Fibroblast of lung (primary cell): ENCODE measurements around the gene DRC3. TPM values are rescaled to one million over a fixed set of nuclear protein-coding genes. Genes with fewer than 3 reads are reported as not detected.
A peak's percentile ranks its signal among the peaks of the same experiment; 100 is the strongest.

Source experiments
- DNase-seq, 2 donors: peaks; one replicate each; pipeline versions ENCODE4 v3.0.0 to v3.0.0-alpha.2; 2010; ENCODE audit warnings: low read depth in 2 of 2
- H2AFZ ChIP-seq: 2 replicates; pipeline ENCODE4 v1.5.1; 2012; ENCODE audit warnings: low read length, control low read depth, inconsistent platforms
- H3K27ac ChIP-seq: 2 replicates; pipeline ENCODE4 v1.5.1; 2011; ENCODE audit warnings: low read length, control low read depth; ENCODE audit not compliant: insufficient read depth
- H3K27me3 ChIP-seq: 2 replicates; pipeline ENCODE4 v1.5.1; 2011; ENCODE audit warnings: mild to moderate bottlenecking, low read length; ENCODE audit not compliant: control insufficient read depth, insufficient read depth
- H3K36me3 ChIP-seq: 2 replicates; pipeline ENCODE4 v1.5.1; 2011; ENCODE audit warnings: low read length; ENCODE audit not compliant: control insufficient read depth, insufficient read depth
- H3K4me1 ChIP-seq: 2 replicates; pipeline ENCODE4 v1.5.1; 2011; ENCODE audit warnings: low read length; ENCODE audit not compliant: control insufficient read depth, insufficient read depth; ENCODE audit errors: extremely low read depth
- H3K4me2 ChIP-seq: 2 replicates; pipeline ENCODE4 v1.5.1; 2011; ENCODE audit warnings: low read length, control low read depth; ENCODE audit not compliant: insufficient read depth; ENCODE audit errors: extremely low read depth
- H3K4me3 ChIP-seq, 4 experiments: fragments of 200-600 bp in 1 of 4; sonication (generic) in 1 of 4; replicated peaks in 1 of 4; 2 replicates each; pipeline ENCODE4 v1.5.1; 2011 to 2016; ENCODE audit warnings: low read length in 4 of 4, low read depth in 3 of 4, mild to moderate bottlenecking in 3 of 4, control low read depth in 2 of 4, inconsistent platforms in 1 of 4, mixed read lengths in 1 of 4; ENCODE audit not compliant: insufficient read depth in 1 of 4; ENCODE audit errors: control extremely low read depth in 1 of 4
- H3K79me2 ChIP-seq: 2 replicates; pipeline ENCODE4 v1.5.1; 2012; ENCODE audit warnings: mild to moderate bottlenecking, low read length, inconsistent platforms; ENCODE audit not compliant: control insufficient read depth, insufficient read depth
- H3K9ac ChIP-seq: 2 replicates; pipeline ENCODE4 v1.5.1; 2011; ENCODE audit warnings: mild to moderate bottlenecking, low read length, control low read depth; ENCODE audit not compliant: insufficient read depth
- H3K9me3 ChIP-seq: 2 replicates; pipeline ENCODE4 v1.5.1; 2012; ENCODE audit warnings: low read depth, low read length; ENCODE audit not compliant: control insufficient read depth, insufficient read depth
- H4K20me1 ChIP-seq: 2 replicates; pipeline ENCODE4 v1.5.1; 2011; ENCODE audit warnings: low read length; ENCODE audit not compliant: control insufficient read depth, insufficient read depth; ENCODE audit errors: extremely low read depth
- CTCF ChIP-seq, 2 donors: IDR thresholded peaks in 1 of 2; conservative IDR thresholded peaks in 1 of 2; 1 replicate in 1 of 2; 2 replicates in 1 of 2; pipeline ENCODE4 v1.5.1; 2011 to 2012; ENCODE audit warnings: low read length in 2 of 2, control low read depth in 1 of 2, inconsistent platforms in 1 of 2, low read depth in 1 of 2, mild to moderate bottlenecking in 1 of 2
- EZH2 ChIP-seq: IDR thresholded peaks from 2 replicates; pipeline ENCODE4 v1.5.1; 2012; ENCODE audit warnings: low read length, control low read depth, mild to moderate bottlenecking; ENCODE audit errors: missing control alignments
- polyA plus RNA-seq, 2 donors: library from polyadenylated mRNA; depleted of rRNA in 1 of 2; stranded (reverse) in 1 of 2; unstranded in 1 of 2; fragments of >200 nt; gene quantifications; 2 replicates each; pipeline ENCODE4 v1.2.1, GENCODE V29; 2011 to 2012; ENCODE audit warnings: missing spikeins in 1 of 2
- total RNA-seq: library from RNA; depleted of rRNA; stranded (reverse); fragments of >200 nt; gene quantifications from 2 replicates; pipeline ENCODE4 v1.2.1, GENCODE V29; 2014

The DRC3 gene
- total and polyA plus RNA-seq, 2 donors (not counting 1 experiment from before 2014, with no cell fraction given): 0.33 to 0.37 TPM

GRCh38 chr17:18028114-18028951 is 55.7 kb downstream of the DRC3 start:
- H3K9ac ChIP-seq: no peak overlapping the region
- DNase-seq: no peak
- peaks cover 4% of the 10 kb centered on the region for H3K4me1 ChIP-seq
- H3K27me3 ChIP-seq: no peaks in the 10 kb centered on the region
- TF ChIP-seq EZH2 (no peak), CTCF (conservative IDR thresholded peaks at IDR 0.05 in 1 of 2, IDR thresholded peaks at IDR 0.05 in 1 of 2; ENCODE audit: low read depth in 1 of 2, low read length in 2 of 2) (no peak)
- no peak overlapping the region for H3K27ac ChIP-seq
- no peaks in the 10 kb centered on the region for H3K79me2 ChIP-seq
- no peaks in the 10 kb centered on the region for H3K9me3 ChIP-seq
- no peak overlapping the region for H3K4me3 ChIP-seq
- no peak overlapping the region for H3K4me2 ChIP-seq
- H4K20me1 ChIP-seq: no peaks in the 10 kb centered on the region
- H3K36me3 ChIP-seq: no peaks in the 10 kb centered on the region
- H2AFZ ChIP-seq: no peak overlapping the region

GRCh38 chr17:18028952-18029540 is 56.4 kb downstream of the DRC3 start:
- Histone ChIP-seq H3K4me2 (no peak overlapping the region), H3K4me3 (no peak overlapping the region), H3K9ac (no peak overlapping the region), H3K27ac (no peak overlapping the region), H3K4me1 (peaks cover 4% of the 10 kb centered on the region), H3K9me3 (no peaks in the 10 kb centered on the region), H2AFZ (no peak overlapping the region), H3K36me3 (no peaks in the 10 kb centered on the region), H3K79me2 (no peaks in the 10 kb centered on the region), H4K20me1 (no peaks in the 10 kb centered on the region), H3K27me3 (no peaks in the 10 kb centered on the region)
- no peak for DNase-seq
- TF ChIP-seq EZH2: no peak
- no peak for TF ChIP-seq CTCF (conservative IDR thresholded peaks at IDR 0.05 in 1 of 2, IDR thresholded peaks at IDR 0.05 in 1 of 2; ENCODE audit: low read depth in 1 of 2, low read length in 2 of 2)

GRCh38 chr17:18031955-18032354 is 59.3 kb downstream of the DRC3 start:
- H3K36me3 ChIP-seq: no peaks in the 10 kb centered on the region
- no peaks in the 10 kb centered on the region for H3K27me3 ChIP-seq
- no peaks in the 10 kb centered on the region for H4K20me1 ChIP-seq
- no peak overlapping the region for H2AFZ ChIP-seq
- H3K4me2 ChIP-seq: no peak overlapping the region
- H3K4me3 ChIP-seq: no peak overlapping the region
- H3K79me2 ChIP-seq: no peaks in the 10 kb centered on the region
- no peak overlapping the region for H3K9ac ChIP-seq
- H3K9me3 ChIP-seq: no peaks in the 10 kb centered on the region
- DNase-seq: peak; percentile 59 to 60
- TF ChIP-seq EZH2 (no peak), CTCF (conservative IDR thresholded peaks at IDR 0.05 in 1 of 2, IDR thresholded peaks at IDR 0.05 in 1 of 2; ENCODE audit: low read depth in 1 of 2, low read length in 2 of 2) (no peak)
- H3K27ac ChIP-seq: no peak overlapping the region
- no peaks in the 10 kb centered on the region for H3K4me1 ChIP-seq
